GM18867 (cell line): ENCODE results near the gene KRT5.
"Not testable (repeated sequence)": the region's sequence is repeated elsewhere in the genome, so short reads cannot be mapped to it uniquely, and the experiment has no call there.

Experiments used
- ATAC-seq: cut with Tn5 transposase; IDR thresholded peaks from one replicate; pipeline ENCODE4 v1.9.1; 2021; ENCODE audit warnings: mild to moderate bottlenecking, moderate library complexity; ENCODE audit not compliant: unreplicated experiment

KRT5 gene

DNA sequence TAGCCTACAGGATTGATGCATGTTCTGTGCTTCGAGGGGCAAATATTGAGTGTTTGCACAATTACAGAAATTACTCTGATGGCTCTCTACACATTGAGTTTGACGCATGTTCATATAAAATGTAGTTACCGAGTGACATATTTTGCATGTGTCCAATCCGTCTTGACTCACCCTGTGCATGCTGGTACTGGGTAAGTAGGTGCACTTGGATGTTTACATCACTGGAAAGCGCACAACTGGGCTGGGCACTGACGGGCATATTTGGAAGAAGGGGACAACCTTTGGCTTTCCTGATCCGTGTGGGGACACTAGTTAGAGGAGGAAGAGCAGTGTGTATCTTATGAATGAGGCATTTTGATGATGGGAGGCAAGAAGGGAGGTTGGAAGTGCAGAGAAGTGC lies 22.2 kb downstream of the KRT5 start:
- no peak for ATAC-seq

DNA sequence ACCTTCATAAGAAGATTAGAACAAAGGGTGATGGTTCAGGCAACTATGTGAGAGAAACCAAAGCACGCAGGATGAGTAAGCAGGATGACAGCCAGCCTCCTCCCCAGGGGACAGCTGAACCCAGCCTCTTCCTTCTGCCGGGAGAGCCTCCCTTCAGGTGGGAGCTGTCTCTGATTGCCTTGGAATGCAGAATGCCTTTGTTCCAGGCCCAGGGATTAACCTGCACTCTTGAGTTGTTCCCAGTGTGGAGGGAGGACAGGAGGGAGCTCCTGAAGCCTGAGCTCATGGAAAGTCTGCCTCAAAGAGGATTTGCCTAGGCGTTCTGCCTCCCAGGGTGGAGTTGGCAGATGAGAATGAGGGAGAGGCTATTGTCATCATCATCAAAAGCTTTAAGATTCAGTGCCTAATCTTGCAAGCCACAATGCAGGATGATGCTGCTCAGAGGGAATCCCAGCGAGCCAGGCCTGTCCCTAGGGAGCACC lies 23.6 kb downstream of the KRT5 start:
- ATAC-seq: no peak

DNA sequence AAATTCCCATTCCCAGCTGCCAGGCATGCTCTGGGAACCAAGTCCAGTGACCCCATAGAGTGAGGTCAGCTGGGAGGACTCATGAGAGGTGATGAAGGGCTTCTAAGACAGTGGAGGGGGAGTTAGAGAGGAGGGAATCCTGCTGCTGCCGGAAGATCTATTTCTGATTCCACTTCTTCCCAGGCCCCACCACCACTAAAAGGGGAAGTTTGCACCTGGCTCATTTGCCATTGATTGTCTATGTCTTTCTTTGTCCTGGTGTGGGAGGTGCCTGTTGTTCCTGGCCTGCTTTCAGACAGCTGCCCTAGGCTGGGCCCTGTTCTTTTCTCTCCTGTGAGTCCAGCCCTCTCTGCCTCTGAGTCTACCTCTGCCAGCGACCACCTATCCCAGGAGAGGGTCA lies 24.1 kb downstream of the KRT5 start:
- no peak for ATAC-seq

DNA sequence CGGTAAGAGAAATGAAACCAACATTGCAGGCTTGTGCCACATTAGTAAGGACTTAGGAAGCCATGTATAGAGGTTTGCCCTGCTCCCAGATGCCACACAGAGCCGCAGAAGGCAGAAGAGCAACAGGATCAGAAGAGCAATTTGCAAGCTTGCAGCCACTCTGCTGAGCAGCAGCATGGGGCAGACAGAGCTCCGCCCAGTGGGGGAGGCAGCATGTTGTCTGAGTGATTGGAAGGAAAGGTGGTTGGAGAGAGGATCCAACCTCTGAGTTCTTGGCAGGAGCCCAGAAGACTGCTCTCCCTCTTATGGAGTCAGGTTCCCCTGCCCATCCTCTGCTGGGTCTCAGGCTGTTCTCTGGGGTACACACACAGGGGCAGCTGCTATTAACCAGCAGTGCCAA lies 24.8 kb downstream of the KRT5 start:
- ATAC-seq: no peak

DNA sequence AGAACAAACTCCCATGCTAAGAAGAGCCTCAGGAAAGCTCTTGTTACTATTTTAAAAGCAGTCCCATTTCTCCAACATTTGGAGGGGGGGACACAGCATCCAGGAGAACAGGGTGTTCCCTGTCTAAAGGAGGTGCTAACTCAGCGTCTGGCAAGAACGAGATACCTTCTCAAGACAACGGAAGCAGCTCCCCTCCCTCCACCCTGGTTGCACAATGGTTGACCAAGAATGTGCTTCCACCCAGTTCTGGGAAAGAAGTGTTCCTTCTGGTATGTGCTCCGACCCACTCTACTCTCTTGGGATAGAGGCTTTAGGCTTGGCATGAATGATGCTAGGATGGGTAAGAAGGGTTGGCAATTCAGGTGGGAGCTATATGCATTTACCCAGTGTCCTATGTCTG lies 25.7 kb downstream of the KRT5 start:
- no peak for ATAC-seq

- no peak for ATAC-seq
Measured at GRCh38 chr12:52494100-52494499, 26.1 kb downstream of the KRT5 start.

DNA sequence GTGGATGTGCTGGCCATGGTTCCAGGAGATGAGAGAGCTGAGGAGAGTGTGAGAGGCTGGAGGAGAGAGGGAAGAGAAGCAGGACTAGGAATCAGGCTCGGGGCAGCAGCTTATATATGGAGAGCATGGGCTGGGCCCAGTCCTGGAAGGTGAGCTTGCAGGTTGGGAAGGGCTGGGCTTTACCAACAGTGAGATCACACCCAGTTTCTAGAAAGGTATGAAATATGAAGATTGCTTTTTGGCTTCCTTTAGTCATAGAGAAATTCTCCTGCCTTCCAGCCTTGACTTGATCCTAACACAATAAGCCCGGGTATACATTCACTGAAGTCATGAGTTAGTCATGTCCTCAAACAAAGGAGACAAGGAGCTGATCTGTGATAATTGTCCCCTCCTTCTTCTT lies 27.0 kb downstream of the KRT5 start, which contains the start of gene KRT6A:
TSS of gene KRT6A (minus strand) at position 86 of the 400 bp plus-strand sequence. CDS start at position 17, 69 bp downstream.
- ATAC-seq: no peak

- not testable (repeated sequence) for ATAC-seq
Measured at GRCh38 chr12:52492405-52492804, 27.8 kb downstream of the KRT5 start.

GRCh38 chr12:52491495-52491894 lies 28.7 kb downstream of the KRT5 start:
- not testable (repeated sequence) for ATAC-seq

GRCh38 chr12:52488736-52489135 lies 31.5 kb downstream of the KRT5 start:
- ATAC-seq: no peak

DNA sequence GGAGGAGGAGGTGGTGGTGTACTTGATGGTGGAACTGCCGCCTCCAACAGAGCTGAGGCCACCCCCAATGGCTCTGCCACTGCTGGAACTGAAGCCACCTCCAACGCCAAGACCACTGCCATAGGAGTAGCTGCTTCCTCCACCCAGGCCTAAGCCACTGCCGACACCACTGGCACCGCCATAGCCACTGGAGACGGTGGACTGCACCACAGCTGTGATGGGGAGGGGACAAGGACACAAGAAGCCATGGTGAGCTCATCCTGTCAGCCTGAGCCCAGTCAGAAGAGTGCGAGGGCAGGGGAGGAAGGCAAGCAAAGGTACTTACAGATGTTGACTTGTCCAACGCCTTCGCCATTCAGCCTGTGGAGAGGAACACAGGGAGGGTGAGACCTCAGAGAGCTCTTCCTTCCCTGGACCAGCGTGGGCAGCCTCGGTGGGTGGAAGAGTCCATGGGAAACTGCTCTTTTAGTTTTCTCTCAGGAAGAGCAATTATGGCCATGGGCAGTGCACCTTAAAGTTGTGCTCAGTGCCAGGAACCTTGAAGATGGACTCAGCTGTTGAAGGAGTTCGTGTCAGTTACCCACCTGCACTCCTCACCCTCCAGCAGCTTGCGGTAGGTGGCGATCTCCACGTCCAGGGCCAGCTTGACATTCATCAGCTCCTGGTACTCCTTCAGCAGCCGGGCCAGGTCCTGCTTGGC lies 32.3 kb downstream of the KRT5 start:
- not testable (repeated sequence) for ATAC-seq

- ATAC-seq: no peak
Measured at GRCh38 chr12:52487211-52487610, 33.0 kb downstream of the KRT5 start.

- ATAC-seq: no peak
Measured at GRCh38 chr12:52486166-52487105, 33.8 kb downstream of the KRT5 start.

DNA sequence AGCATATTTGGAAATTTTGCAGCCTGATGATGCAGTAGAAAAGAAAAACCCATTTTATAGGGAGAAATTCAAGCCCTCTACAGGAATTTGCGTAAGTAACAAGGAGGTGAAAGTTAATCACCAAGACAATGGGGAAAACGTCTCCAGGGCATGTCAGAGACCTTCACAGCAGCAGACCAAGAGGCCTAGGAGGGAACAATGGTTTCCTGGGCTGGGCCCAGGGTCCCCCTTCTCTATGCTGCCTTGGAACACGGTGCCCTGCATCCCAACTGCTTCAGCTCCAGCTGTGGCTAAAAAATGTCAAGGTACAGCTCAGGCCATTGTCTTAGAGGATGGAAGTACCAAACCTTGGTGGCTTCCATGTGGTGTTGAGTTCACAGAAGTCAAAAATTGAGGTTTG lies 40.1 kb downstream of the KRT5 start:
- no peak for ATAC-seq

DNA sequence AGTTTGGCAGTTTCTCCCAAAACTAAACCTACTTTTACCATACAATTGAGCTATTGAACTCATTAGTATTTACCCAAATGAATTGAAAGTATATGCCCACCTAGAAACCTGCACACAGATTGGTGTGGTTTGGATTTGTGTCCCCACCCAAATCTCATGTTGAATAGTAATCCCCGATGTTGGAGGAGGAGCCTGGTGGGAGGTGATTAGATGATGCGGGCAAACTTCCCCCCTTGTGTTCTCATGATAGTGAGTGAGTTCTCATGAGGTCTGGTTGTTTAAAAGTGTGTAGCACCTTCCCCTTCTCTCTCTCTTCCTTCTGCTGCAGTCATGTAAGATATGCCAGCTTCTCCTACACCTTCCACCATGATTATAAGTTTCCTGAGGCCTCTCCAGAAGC lies 42.5 kb downstream of the KRT5 start:
- ATAC-seq: no peak

DNA sequence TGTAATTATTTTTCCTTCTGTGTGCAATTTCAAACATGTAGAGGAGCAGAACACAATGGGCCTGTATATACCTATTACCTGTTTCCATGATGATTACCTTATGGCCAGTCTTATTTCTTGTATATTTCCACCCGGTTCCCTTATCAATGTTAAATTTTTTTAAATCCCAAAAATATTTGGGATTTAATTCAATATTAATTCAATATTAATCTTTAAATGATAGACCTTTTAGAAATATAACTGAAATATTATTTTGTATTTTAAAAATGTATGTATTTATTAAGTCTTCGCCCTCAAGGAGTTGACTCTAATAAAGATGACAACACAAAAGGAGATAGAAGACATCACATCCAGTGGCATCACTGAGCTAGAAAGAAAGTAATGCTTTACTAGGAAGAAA lies 46.0 kb downstream of the KRT5 start:
- no peak for ATAC-seq

DNA sequence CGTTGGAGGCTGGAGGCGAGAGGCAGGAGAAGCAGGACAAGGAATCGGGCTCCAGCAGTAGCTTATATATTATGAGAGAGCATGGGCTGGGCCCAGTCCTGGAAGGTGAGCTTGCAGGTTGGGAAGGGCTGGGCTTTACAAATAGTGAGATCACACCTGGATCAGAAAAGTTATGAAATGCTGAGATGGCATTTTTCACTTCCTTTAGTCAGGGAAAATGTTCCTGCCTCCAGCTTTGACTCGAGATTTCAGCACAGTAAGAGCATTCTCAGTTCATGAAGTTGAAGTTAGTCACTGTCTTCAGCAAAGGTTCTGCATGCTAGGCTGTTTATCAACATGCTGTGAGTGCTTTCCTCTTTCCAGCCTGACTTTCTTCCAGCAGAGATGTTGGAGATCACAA lies 46.4 kb downstream of the KRT5 start, which contains the start of gene KRT6C:
TSS of gene KRT6C (minus strand) at position 38 of the 400 bp plus-strand sequence. CDS start 68 bp downstream, outside the sequence.
- no peak for ATAC-seq

- no peak for ATAC-seq
Measured at GRCh38 chr12:52469853-52470252, 50.3 kb downstream of the KRT5 start.

DNA sequence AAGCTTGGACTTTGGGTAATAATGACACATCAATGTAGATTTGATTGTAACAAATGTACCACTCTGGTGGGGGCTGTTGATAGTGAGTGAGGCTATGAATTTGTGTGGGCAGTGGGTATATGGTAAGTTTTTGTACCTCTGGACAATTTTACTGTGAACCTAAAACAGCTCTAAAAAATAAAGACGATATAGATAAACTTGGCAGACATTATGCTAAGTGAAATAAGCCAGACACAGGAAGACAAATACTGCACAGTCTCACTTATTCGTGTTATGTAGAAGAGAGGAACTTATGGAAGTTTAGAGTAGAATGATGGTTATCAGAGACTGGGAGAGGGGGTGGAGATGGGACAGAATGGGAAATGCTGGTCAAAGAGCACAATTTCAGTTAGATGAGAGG lies 55.3 kb downstream of the KRT5 start:
- ATAC-seq: no peak
